Diencephalon (tissue), 1 donor: ENCODE results near the gene KLF2. TPM values are rescaled to one million over a fixed set of nuclear protein-coding genes. Genes with fewer than 3 reads are reported as not detected.

Experiments
- total RNA-seq: library from RNA; depleted of rRNA; stranded (reverse); fragments of >200 nt; gene quantifications from one replicate; pipeline ENCODE4 v1.2.3, GENCODE V29; 2014

Gene KLF2
- 3.9 TPM for total RNA-seq

DNA sequence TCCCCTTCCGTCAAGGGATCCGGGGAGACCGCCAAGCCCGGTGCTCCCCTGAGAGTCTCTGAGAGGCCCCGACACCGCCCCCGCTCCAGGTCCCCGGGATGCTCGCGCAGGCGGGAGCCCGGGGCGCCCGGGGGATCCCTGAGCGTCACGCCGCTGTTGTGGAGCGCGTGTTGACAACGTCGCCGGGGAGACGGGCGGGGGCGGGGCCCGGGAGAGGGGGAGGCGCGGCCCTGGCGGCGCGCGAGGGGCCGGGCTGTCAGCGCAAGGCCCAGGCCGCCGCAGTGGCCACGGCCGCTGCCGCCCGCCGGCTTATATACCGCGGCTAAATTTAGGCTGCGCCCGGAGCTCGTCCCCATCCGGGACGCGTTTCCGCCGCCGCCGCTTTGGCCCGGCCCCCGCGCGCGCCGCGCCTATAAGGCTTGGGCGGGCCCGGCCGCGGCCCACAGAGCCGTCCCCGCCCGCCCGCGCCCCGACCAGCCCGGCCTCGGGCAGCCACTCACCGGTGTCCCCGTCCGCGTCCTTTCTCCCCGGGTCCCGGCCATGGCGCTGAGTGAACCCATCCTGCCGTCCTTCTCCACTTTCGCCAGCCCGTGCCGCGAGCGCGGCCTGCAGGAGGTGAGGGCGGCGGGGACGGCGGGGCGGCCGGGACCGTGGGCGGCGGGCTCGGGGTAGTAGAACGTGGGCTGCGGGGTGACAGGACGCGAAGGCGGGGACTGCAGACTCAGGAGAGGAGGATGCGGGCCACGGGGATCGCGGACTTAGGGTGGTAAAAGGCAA lies at the start of gene KLF2:
Gene KLF2, plus strand, starts transcription at position 443 of the 777 bp plus-strand sequence. Its CDS starts 98 bp downstream, at position 541.

Other genes with a start within 250 kb of the KLF2 start
- 106 TPM for gene TPM4, start 248.3 kb upstream of the KLF2 start, total RNA-seq
- gene RAB8A, start 212.9 kb upstream of the KLF2 start, total RNA-seq = 42.2 TPM
- not detected for gene HSH2D, start 181.1 kb upstream of the KLF2 start, total RNA-seq
- gene CIB3, start 151.3 kb upstream of the KLF2 start, total RNA-seq = not detected
- gene FAM32A, start 139.4 kb upstream of the KLF2 start, total RNA-seq = 105 TPM
- 40.8 TPM for gene AP1M1, start 126.9 kb upstream of the KLF2 start, total RNA-seq
- gene EPS15L1, start 147.1 kb downstream of the KLF2 start, total RNA-seq = 19.8 TPM
- gene CALR3, start 171.3 kb downstream of the KLF2 start, total RNA-seq = not detected
- gene C19orf44, start 171.6 kb downstream of the KLF2 start, total RNA-seq = 6.2 TPM
- 10.1 TPM for gene CHERP, start 217.6 kb downstream of the KLF2 start, total RNA-seq
- 38.1 TPM for gene SLC35E1, start 247.6 kb downstream of the KLF2 start, total RNA-seq